DOHH2 (cell line): ENCODE measurements around the gene GPR89B.

Experiments used
- H3F3A ChIP-seq: fragments of 200-600 bp; sonication (generic), shearing (Covaris generic); 2 replicates; pipeline ENCODE4 v1.6.0; 2016; ENCODE audit warnings: antibody characterized with exemption, mild to moderate bottlenecking; ENCODE audit not compliant: control insufficient read depth, insufficient read depth
- H3K27ac ChIP-seq: fragments of 200-600 bp; sonication (generic); 2 replicates; pipeline ENCODE4 v1.5.1; 2014; ENCODE audit warnings: low read depth, mild to moderate bottlenecking, low read length, moderate library complexity
- H3K27me3 ChIP-seq: fragments of 200-600 bp; sonication (generic); 2 replicates; pipeline ENCODE4 v1.6.1; 2014; ENCODE audit warnings: mild to moderate bottlenecking, low read length, mixed read lengths; ENCODE audit not compliant: control insufficient read depth
- H3K36me3 ChIP-seq: fragments of 200-600 bp; sonication (generic); 2 replicates; pipeline ENCODE4 v1.6.1; 2014; ENCODE audit warnings: mild to moderate bottlenecking, low read length, moderate library complexity, mixed read lengths; ENCODE audit not compliant: control insufficient read depth
- H3K4me1 ChIP-seq: fragments of 200-600 bp; sonication (generic); 2 replicates; pipeline ENCODE4 v1.6.1; 2014; ENCODE audit warnings: mild to moderate bottlenecking, low read length, mixed read lengths; ENCODE audit not compliant: control insufficient read depth
- H3K4me2 ChIP-seq: fragments of 200-600 bp; sonication (generic); 2 replicates; pipeline ENCODE4 v1.6.0; 2014; ENCODE audit warnings: mild to moderate bottlenecking, low read length, moderate library complexity
- H3K4me3 ChIP-seq: fragments of 200-600 bp; sonication (generic); 2 replicates; pipeline ENCODE4 v1.5.1; 2014; ENCODE audit warnings: mild to moderate bottlenecking, low read length, mixed read lengths
- H3K79me2 ChIP-seq: fragments of 200-600 bp; sonication (generic); 2 replicates; pipeline ENCODE4 v1.6.1; 2014; ENCODE audit warnings: mild to moderate bottlenecking, low read length, mixed read lengths; ENCODE audit not compliant: control insufficient read depth
- H3K9me2 ChIP-seq: fragments of 200-600 bp; sonication (generic); replicated peaks from 2 replicates; pipeline ENCODE4 v1.6.1; 2014; ENCODE audit warnings: mild to moderate bottlenecking, low read length, mixed read lengths; ENCODE audit not compliant: control insufficient read depth
- H3K9me3 ChIP-seq: fragments of 200-600 bp; sonication (generic); 2 replicates; pipeline ENCODE4 v1.6.1; 2014; ENCODE audit warnings: antibody characterized with exemption, low read length, mixed read lengths; ENCODE audit not compliant: control insufficient read depth, insufficient read depth
- H4K20me1 ChIP-seq: fragments of 200-600 bp; sonication (generic); 2 replicates; pipeline ENCODE4 v1.6.0; 2014; ENCODE audit warnings: low read depth, mild to moderate bottlenecking, antibody characterized with exemption, low read length, moderate library complexity; ENCODE audit not compliant: control insufficient read depth, insufficient read depth
- CTCF ChIP-seq: fragments of 200-600 bp; sonication (generic); IDR thresholded peaks from one replicate; pipeline ENCODE4 v1.5.1; 2014; ENCODE audit warnings: antibody characterized with exemption, mild to moderate bottlenecking, low read depth, low read length; ENCODE audit not compliant: poor library complexity, severe bottlenecking
- EZH2phosphoT487 ChIP-seq: fragments of 200-600 bp; sonication (generic); IDR thresholded peaks from 2 replicates; pipeline ENCODE4 v1.6.1; 2017; ENCODE audit warnings: borderline replicate concordance, mild to moderate bottlenecking, antibody characterized with exemption, low read length, moderate library complexity, mixed read lengths

Gene GPR89B

GRCh38 chr1:147904726-147905125 is 23.5 kb upstream of the GPR89B start:
- no peak overlapping the region for H3K4me2 ChIP-seq
- H3K79me2 ChIP-seq = no peaks in the 10 kb centered on the region
- no peaks in the 10 kb centered on the region for H3K36me3 ChIP-seq
- H3F3A ChIP-seq = no peaks in the 10 kb centered on the region
- no peak overlapping the region for H3K27ac ChIP-seq
- H3K9me2 ChIP-seq = no peaks in the 10 kb centered on the region
- no peaks in the 10 kb centered on the region for H4K20me1 ChIP-seq
- TF ChIP-seq EZH2phosphoT487 (no peak), CTCF (no peak)
- H3K9me3 ChIP-seq = no peaks in the 10 kb centered on the region
- H3K27me3 ChIP-seq = peaks cover 3% of the 10 kb centered on the region; the same call in 1 of the 2 replicates
- H3K4me3 ChIP-seq = no peak overlapping the region
- no peaks in the 10 kb centered on the region for H3K4me1 ChIP-seq

- TF ChIP-seq CTCF (no peak), EZH2phosphoT487 (no peak)
- Histone ChIP-seq H4K20me1 (no peaks in the 10 kb centered on the region), H3F3A (no peaks in the 10 kb centered on the region), H3K9me3 (no peaks in the 10 kb centered on the region), H3K4me3 (no peak overlapping the region), H3K9me2 (no peaks in the 10 kb centered on the region), H3K4me2 (no peak overlapping the region), H3K79me2 (no peaks in the 10 kb centered on the region), H3K27ac (no peak overlapping the region), H3K36me3 (no peaks in the 10 kb centered on the region), H3K4me1 (no peaks in the 10 kb centered on the region), H3K27me3 (peaks cover 11% of the 10 kb centered on the region; the same call in 1 of the 2 replicates)
Measured at GRCh38 chr1:147907786-147908509, 20.3 kb upstream of the GPR89B start.

GRCh38 chr1:147912553-147912952 is 15.7 kb upstream of the GPR89B start:
- Histone ChIP-seq H3K9me3 (no peaks in the 10 kb centered on the region), H4K20me1 (no peaks in the 10 kb centered on the region), H3K79me2 (no peaks in the 10 kb centered on the region), H3K4me2 (no peak overlapping the region), H3K27ac (no peak overlapping the region), H3K4me3 (no peak overlapping the region), H3K4me1 (no peaks in the 10 kb centered on the region), H3K27me3 (peaks cover 19% of the 10 kb centered on the region), H3K9me2 (no peaks in the 10 kb centered on the region), H3K36me3 (no peaks in the 10 kb centered on the region), H3F3A (no peaks in the 10 kb centered on the region)
- TF ChIP-seq EZH2phosphoT487 (no peak), CTCF (no peak)
